Fibroblast of the aortic adventitia (primary cell): Measurements from ENCODE around the gene MGMT. TPM values are rescaled to one million over a fixed set of nuclear protein-coding genes. Genes with fewer than 3 reads are reported as not detected.

Experiments used
- DNase-seq: peaks from one replicate; pipeline ENCODE4 v3.0.0-alpha.2; 2010; ENCODE audit warnings: low read depth
- H3K4me3 ChIP-seq: 2 replicates; pipeline ENCODE4 v1.5.1; 2011; ENCODE audit warnings: low read depth, mild to moderate bottlenecking, control low read depth, low read length, moderate library complexity
- CTCF ChIP-seq: IDR thresholded peaks from 2 replicates; pipeline ENCODE4 v1.5.1; 2011; ENCODE audit warnings: mild to moderate bottlenecking, low read length, control low read depth, inconsistent platforms; ENCODE audit not compliant: insufficient read depth
- total RNA-seq: library from RNA; depleted of rRNA; stranded (reverse); fragments of >200 nt; gene quantifications from 2 replicates; pipeline ENCODE4 v1.2.3, GENCODE V29; 2012; ENCODE audit warnings: low replicate concordance

MGMT gene
- total RNA-seq, 1 donor = 21.8 TPM

DNA sequence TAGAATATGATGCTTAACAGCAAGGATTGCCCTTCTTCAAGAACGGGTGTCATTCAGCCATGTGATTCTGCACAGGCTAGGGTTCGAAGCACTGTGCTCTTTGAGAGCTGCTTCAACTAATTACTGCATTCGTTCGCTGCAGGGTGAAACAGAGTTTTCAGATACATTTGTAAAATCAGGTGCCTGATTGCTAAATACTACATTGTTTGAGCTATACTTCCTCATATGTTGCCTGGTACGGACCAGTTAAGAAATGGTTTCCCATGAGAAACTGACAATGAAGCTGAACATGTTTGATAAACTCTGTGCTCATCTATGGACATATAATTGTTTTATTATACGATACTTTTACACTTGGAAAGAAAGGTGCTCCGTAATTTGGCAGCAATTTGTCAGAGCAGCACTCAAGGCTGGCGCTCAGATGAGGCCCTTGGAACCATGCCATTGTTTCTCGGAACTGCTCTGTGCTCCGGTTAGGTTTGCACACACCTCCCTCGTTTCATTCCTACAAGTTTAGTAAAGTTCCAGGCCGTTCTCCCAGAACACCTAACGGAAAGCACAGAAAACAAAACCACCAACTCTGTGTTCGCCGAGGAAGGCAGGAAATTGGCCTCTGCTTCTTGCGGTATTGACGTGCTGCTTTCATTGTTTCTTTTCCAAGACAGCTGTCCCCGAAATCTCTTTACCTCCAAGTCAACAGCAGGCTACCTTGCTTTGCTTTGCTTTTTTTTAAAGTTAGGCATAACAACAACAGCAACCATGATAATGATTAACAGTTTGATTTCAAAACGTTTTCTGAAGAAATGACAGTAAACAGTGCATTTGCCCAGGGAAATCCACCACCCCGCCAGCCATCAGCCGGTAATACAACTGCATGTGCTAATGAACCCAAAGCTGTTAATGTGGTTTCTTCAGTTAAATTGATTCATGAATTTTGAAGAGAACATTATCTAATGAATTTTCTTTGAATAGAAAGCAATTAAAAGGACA is 290.2 kb downstream of the MGMT start:
- TF ChIP-seq CTCF = no peak
- peak overlapping the region; percentile 26 for H3K4me3 ChIP-seq
- peak; percentile 49 for DNase-seq

- no peak for DNase-seq
- H3K4me3 ChIP-seq = no peak overlapping the region
- TF ChIP-seq CTCF = no peak
Observed at GRCh38 chr10:129758207-129759021, 291.4 kb downstream of the MGMT start.

- no peak for TF ChIP-seq CTCF
- no peak for DNase-seq
Observed at GRCh38 chr10:129759214-129760002, 292.4 kb downstream of the MGMT start.

DNA sequence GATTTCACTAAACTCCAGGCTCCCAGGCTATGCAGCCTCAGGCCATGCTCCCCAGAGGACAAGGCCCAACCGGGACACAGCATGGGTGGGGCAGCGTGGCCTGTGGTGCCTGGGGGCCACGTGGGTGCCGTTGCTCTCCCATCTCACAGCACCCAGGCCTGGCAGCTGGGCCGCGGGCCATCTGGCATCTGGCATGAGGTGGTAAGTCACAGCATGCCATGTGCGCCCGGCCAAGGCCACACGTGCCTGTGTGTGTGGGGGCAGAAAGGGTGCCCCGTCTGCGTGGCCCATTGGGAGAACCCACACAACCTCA is 292.9 kb downstream of the MGMT start:
- DNase-seq = no peak
- H3K4me3 ChIP-seq = no peak overlapping the region
- TF ChIP-seq CTCF = no peak

More at GRCh38 chr10:129759214-129760002, 292.4 kb downstream of the MGMT start:
- H3K4me3 ChIP-seq = no peak overlapping the region

DNA sequence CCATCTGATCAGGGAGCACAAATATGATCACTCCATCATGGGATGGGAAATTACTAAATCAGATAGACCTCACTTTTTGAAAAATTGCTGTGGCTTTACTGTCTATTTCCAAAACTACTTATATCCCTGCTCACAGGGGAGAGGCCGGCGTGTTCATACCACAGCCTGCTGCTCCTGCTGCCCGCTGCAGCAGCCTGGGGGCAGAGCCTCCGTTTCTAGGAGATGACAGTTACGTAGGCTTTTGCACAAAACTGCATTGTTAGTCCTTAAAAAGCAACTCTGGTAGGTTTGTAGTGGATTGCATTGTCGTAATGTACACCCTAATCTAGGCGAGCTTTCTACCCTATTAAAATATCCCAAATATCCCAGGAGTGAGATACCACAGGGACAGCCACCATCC is 293.4 kb downstream of the MGMT start:
- no peak for DNase-seq
- H3K4me3 ChIP-seq = no peak overlapping the region
- no peak for TF ChIP-seq CTCF

GRCh38 chr10:129761197-129761972 is 294.3 kb downstream of the MGMT start:
- no peak for TF ChIP-seq CTCF
- H3K4me3 ChIP-seq = no peak overlapping the region
- no peak for DNase-seq
